A549 treated with ZK216348 at 1 μM for 4 hours (cell line): ENCODE results near the gene HNRNPUL1. TPM values are rescaled to one million over a fixed set of nuclear protein-coding genes. Genes with fewer than 3 reads are reported as not detected.

Source experiments
- total RNA-seq: library from RNA; stranded (reverse); fragments of 200-300 nt; extraction: Qiagen RNA extraction; gene quantifications from 5 replicates; pipeline ENCODE4 v1.2.3, GENCODE V29; 2022; ENCODE audit warnings: low read depth

HNRNPUL1 gene
- 302 to 342 TPM (median 315 TPM) in 5 replicates for total RNA-seq

GRCh38 chr19:41263850-41264580 is at the start of gene HNRNPUL1:
TSS of gene HNRNPUL1 (plus strand) at chr19:41264372. CDS start at chr19:41264504, 132 bp downstream.

GRCh38 chr19:41218615-41219507 is 45.3 kb upstream of the HNRNPUL1 start, which contains the start of gene AXL:
TSS of gene AXL (plus strand) at chr19:41219223. CDS start at chr19:41219393, 170 bp downstream.

GRCh38 chr19:41310033-41310831 is 46.1 kb downstream of the HNRNPUL1 start, which contains the start of gene CCDC97:
TSS of gene CCDC97 (plus strand) at chr19:41310172. CDS start at chr19:41310311, 139 bp downstream.

GRCh38 chr19:41353466-41354342 is 89.5 kb downstream of the HNRNPUL1 start, which contains the start of gene TGFB1:
TSS of gene TGFB1 (minus strand) at chr19:41353922. CDS start at chr19:41353044, 878 bp downstream.

Other genes starting within 250 kb of the HNRNPUL1 start
- not detected in 5 replicates for gene CYP2A13, start 175.9 kb upstream of the HNRNPUL1 start, total RNA-seq
- not detected in 5 replicates for gene CYP2F1, start 149.9 kb upstream of the HNRNPUL1 start, total RNA-seq
- gene CYP2S1, start 71.2 kb upstream of the HNRNPUL1 start, total RNA-seq: 16.4 to 27.1 TPM (median 24.1 TPM) in 5 replicates
- 97.4 to 134 TPM (median 119 TPM) in 5 replicates for gene AXL, start 45.1 kb upstream of the HNRNPUL1 start, total RNA-seq
- gene CCDC97, start 45.8 kb downstream of the HNRNPUL1 start, total RNA-seq: 27.6 to 48.1 TPM (median 43.8 TPM) in 5 replicates
- gene TGFB1, start 89.5 kb downstream of the HNRNPUL1 start, total RNA-seq: 110 to 153 TPM (median 149 TPM) in 5 replicates
- 22.7 to 35.3 TPM (median 29.5 TPM) in 5 replicates for gene B9D2, start 99.8 kb downstream of the HNRNPUL1 start, total RNA-seq
- 2.5 to 5.4 TPM (median 4.8 TPM) in 5 replicates for gene TMEM91, start 112.2 kb downstream of the HNRNPUL1 start, total RNA-seq
- 64.5 to 99.5 TPM (median 88.6 TPM) in 5 replicates for gene EXOSC5, start 133.0 kb downstream of the HNRNPUL1 start, total RNA-seq
- gene BCKDHA, start 133.4 kb downstream of the HNRNPUL1 start, total RNA-seq: 36.9 to 45.2 TPM (median 40.6 TPM) in 5 replicates
- gene B3GNT8, start 163.0 kb downstream of the HNRNPUL1 start, total RNA-seq: 0.08 to 0.14 TPM (median 0.12 TPM) in 3 of 5 replicates, not detected in the others
- 103 to 114 TPM (median 109 TPM) in 5 replicates for gene DMAC2, start 175.5 kb downstream of the HNRNPUL1 start, total RNA-seq
- gene ERICH4, start 178.8 kb downstream of the HNRNPUL1 start, total RNA-seq: not detected in 5 replicates